ENCODE measurements around the gene SMKR1.
"Not testable (repeated sequence)": the region's sequence is repeated elsewhere in the genome, so short reads cannot be mapped to it uniquely, and the experiment has no call there.

Gene SMKR1

DNA sequence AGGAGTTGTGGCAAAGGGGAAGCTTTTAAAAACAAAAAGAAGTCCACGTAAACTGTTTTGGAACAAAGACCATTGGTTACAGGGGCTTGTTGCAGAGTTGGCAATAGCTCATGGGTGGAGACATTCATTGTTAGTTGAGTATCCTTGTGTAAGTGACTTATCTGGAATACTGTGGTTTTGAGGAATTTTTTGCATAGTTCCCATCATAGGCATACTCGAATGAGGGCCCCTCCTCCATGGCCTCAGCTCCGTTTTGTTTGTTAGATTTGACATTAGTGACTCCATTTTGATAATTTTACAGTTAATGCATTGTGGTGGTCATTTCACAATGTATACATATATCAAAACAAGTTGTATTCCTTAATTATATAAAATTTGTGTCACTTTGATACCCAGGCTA is 12.8 kb upstream of the SMKR1 start:
- no peak for DNase-seq

DNA sequence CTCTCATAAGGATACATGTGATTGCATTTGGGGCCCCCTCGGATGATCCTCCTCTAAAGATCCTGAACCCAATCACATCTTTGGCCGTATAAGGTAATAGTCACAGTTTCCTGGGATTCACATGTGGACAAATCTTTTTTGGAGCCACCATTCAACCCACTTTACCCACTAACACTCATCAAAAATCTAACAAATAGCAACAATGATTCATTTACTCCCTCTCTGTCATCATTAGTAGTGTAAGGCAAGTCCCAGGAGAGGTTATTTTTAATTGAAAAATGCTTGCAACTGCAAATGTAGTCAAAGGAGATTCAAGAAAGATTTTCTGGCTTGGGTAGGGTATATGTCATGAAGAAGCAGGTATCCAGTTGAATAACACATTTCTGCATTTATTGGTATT is 9.9 kb upstream of the SMKR1 start:
- DNase-seq, result no peak

DNA sequence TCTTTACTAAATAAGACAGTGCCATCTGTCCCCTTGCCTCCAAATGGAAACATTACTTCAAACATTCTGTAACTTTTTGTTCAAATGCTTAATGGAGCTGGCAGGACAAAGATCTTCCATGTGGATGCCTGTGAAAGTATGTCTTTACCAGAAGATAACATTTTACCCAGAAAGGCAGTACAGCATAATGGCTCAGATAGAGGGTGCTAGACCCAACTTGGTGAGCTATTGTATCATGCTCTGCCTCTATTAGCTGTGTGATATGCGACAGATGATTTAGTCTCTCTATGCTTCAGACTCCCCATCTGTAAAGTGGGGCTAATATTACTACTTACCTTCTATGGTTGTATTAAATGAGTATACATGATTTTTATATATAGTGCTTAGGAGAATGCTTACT is 8.8 kb upstream of the SMKR1 start:
- DNase-seq, result peak; percentile 11

DNA sequence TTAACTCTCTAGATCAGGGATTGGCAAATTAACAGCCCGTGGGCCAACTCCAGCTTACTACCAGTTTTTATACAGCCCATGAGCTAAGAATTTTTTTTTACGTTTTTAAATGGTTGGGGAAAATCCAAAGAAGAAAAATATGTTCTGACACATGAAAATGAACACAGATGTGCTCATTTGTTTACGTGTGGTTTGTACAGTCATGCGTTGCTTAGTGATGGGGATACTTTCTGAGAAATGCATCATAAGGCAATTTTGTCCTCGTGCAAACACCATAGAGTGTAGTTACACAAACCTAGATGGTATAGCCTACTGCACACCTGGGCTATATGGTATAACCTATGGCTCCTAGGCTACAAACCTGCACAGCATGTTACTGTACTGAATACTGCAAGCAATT is 8.3 kb upstream of the SMKR1 start:
- DNase-seq, result no peak

DNA sequence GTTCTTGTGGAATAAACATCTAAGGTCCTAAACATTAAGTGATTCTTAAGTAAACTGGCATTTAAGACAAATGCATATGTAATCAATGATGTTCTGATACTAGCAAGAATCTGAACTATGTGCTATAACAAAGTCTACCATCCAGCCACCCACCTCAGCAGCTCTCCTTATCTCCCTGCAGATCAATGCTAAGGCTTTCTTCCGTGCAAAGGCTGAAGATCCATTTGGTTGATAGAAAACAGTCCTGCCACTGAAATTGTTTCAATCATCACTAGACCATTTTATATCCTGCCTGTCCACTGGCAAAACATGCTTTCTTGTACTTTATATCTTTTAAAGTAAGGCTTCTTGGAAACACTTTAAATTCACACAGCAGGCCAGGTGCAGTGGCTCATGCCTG is 6.3 kb upstream of the SMKR1 start:
- no peak for DNase-seq

DNA sequence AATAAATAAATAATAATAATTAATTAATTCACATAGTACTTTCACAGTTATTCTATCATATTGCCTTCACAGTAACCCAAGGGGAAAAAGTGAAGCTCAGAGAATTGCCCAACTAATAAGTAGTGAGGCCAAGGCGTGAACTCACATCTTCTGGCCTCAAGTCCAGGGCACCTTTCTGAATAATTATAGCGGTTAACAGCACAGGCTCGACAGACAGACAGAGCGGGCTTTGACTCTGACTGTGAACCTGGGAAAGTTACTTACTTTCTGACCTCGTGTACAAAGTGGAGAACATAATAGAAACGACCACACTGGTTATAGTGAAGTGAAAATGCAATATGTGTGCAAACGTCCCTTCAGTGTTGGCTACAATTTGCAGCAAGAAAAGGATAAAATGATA is 5.7 kb upstream of the SMKR1 start:
- no peak for DNase-seq

DNA sequence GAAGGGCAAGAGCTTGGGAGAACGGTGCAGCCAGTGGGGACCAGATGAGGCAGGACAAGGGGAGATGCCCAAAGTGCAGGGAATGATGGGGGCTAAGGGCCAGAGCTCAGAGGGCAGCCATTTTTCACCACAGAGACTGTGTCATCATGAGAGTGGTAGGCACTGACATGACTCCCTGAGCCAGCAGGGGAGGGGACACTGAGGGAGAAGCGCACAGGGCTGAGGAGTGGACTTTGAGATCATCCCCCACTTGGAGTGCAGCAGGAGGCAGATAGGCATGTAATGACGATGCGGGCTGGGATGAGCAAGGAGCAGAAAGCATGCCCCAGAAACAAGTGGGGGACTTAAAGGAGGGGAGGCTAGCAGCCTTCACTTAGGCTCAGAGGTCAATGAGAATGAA is 5.2 kb upstream of the SMKR1 start:
- DNase-seq, result no peak

DNA sequence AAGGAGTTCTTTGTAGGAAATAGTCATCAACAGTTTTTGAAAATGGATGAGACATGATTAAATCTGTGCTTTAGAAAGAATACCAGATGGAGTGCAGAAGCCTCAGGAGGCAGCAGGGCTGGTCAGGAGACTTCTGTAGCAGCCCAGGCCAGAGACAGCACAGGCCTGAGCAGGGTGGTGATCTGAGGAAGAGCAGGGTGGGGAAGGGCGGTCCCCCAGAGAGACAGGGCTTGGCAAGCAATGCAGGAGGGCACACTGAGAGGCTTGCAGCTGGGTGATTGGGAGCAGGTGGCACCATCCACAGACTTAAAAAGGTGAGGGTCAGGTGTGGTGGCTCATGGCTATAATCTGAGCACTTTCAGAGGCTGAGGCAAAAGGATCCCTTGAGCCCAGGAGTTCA is 4.3 kb upstream of the SMKR1 start:
- DNase-seq, result no peak

DNA sequence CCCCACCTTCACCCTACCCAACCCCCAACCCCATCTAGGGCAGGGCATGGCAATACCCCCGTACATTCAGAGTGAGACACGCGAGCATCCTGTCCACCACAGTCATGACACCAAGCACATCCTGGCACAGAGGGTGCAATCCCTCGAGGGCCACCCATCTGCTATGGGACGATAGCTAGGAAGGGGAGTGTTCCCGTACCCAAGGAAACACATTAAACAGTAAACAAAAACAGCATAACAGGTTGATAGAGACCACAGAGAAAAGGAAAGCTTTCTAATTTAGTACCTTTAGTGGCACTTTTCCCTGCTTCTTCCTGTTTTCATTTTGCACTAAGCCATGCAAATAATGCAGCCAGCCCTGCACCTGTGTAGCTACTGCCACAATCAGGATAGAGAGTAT is 2.3 kb upstream of the SMKR1 start:
- no peak for DNase-seq

DNA sequence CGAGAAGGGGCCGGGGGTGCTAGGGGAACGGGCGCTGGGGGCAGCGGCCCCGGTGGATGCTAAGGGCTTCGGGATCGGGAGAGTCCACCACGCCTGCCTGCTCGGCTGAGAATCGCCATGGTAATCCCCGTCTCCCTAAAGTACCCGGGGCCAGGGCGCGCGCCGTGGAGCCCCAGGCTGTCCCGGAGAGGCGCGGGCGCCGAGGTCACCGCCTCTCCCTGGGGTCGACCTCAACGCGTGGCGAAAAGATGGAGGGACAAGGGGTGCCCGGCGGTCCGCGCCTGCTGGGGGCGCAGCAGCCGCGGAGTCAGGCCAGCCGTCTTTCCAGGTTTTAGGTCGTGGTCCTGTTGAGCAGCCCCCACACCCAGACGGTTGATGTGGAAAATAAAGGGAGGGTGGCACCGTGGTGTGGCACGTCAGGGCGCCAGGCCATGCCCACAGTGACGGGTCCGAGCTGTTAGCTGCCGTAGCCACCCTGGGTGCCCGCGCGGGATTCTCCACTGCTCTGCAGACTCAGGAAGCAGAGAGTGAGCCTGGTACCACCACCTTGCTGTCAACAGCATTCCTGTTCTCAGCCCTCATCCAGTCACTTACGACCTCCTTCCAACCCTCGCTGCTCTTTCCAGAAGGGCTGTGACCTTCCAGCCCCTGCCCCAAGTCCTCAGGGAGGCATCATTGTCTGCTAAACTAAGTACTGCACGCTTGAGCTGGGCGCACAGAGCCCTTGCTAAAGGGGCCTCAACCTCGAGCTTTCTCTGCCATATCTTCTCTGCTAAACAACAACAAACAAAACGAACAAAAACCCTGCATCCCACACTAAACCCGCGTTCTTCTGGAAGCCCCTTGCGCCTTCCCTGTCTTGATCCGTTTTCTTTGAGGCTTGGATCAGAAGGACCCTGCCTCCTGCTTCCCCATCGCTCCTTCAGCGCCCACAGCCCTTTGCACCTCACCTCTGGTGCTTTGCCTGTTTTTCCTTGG is 666 bp downstream of the SMKR1 start:
- DNase-seq, result peak; percentile 31

DNA sequence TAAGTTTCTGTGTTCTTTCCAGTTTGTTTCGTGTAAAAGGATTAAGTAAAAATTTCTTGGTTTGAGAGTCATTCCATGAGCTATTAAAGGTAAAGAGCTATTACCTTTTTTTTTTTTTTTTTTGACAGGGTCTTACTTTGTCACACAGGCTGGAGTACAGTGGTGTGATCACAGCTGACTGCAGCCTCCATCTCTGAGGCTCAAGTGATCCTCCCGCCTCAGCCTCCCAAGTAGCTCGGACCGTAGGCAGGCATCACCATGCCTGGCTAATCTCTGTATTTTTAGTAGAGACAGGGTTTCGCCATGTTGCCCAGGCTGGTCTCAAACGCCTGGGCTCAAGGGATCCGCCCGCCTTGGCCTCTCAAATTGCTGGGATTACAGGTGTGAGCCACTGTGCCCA is 1.4 kb downstream of the SMKR1 start:
- DNase-seq, result no peak

DNA sequence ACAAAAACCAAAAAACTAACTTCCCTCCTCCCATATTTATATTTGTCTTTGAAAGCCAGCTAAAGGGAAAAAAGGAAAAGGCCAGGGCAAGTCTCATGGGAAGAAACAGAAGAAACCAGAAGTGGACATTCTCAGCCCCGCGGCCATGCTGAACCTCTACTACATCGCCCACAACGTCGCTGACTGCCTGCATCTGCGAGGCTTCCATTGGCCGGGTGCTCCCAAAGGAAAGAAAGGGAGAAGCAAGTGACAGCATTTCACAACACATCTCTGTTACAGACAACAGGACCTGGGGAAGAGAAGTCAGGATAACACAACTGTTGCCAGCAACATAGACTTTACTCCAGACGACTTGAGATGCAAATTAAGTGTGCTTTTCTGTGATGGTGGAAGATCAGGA is 9.9 kb downstream of the SMKR1 start:
- DNase-seq, result no peak

DNA sequence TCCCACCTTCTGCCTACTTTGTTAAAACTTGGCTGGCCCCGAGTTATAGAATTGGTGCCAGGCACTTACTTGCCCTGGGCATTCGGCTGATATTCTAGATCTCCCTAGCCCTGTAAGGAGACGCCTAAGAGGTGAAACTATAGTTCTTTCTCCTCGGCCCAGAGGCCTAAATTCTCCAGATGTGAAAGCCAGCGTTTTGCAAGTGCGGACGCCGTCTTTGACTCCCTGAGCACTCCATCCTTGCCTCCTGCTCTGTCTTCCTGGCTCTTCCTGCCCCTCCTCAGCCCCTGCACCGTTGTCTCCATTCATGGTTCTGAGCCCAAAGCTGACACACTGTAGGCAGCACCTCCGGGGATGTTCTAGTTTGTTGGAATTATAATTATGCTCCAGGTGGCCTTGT is 11.2 kb downstream of the SMKR1 start:
- no peak for DNase-seq

DNA sequence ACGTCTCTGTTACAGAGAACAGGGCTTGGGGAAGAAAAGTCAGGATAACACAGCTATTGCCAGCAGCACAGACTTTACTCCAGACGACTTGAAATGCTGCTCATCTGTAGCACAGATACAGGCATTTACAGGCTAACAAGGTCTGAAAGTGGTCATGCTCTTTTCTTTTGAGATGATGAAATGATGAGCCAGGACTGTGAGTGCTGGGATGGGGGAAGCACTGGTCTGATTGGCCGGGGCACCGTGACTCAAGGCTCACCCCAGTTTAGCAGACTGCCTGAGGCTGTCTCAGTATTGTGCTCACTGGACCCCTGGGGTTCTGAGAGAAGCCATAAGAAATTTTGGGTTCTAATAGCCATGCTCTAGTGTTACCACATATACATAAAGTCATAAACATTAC is 12.4 kb downstream of the SMKR1 start:
- no peak for DNase-seq

DNA sequence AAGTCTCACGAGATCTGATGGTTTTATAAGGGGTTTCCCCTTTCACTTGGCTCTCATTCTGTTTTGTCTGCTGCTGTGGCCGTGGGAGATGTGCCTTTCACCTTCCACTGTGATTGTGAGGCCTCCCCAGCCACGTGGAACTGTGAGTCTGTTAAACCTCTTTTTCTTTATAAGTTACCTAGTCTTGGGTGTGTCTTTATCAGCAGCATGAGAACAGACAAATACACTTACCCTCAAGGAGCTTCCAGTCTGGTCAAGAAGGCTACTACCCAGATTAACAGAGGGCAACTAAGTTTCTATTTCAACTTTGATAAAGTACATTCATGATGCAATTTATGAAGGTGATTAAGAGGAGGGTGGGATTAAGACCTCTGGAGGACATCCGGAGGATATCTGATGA is 13.1 kb downstream of the SMKR1 start:
- no peak for DNase-seq

DNA sequence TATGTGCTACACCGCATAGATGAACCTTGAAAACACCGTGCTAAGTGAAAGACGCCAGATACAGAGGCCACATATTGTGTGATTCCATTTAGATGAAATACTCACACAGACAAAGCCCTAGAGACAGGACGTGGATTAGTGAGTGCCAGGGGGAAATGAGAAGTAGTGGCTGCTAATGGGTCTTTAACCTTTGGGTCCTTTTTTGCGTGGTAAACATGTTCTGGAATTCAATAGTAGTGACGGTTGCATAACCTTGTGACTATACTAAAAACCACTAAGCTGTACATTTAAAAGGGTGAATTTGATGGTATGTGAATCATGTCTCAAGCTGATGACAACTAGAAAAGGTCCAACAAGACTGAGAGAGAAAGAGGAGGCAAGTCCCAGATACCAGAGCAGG is 15.6 kb downstream of the SMKR1 start:
- DNase-seq, result no peak

DNA sequence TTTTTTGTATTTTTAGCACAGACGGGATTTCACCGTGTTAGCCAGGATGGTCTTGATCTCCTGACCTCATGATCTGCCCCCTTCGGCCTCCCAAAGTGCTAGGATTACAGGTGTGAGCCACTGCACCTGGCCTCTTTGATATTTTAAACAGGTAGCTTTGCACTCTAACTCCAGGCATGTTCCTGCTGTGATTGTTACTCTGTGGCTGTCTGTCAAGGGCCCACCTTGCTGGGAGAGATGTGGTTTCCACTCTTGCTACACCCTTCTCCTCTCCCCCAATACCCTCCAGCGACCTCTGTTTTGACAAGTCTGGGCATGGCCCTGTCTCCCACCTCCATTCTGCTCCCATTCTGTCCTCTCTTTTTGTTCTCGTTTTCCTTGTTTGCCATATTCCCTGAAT is 17.1 kb downstream of the SMKR1 start:
- no peak for DNase-seq

DNA sequence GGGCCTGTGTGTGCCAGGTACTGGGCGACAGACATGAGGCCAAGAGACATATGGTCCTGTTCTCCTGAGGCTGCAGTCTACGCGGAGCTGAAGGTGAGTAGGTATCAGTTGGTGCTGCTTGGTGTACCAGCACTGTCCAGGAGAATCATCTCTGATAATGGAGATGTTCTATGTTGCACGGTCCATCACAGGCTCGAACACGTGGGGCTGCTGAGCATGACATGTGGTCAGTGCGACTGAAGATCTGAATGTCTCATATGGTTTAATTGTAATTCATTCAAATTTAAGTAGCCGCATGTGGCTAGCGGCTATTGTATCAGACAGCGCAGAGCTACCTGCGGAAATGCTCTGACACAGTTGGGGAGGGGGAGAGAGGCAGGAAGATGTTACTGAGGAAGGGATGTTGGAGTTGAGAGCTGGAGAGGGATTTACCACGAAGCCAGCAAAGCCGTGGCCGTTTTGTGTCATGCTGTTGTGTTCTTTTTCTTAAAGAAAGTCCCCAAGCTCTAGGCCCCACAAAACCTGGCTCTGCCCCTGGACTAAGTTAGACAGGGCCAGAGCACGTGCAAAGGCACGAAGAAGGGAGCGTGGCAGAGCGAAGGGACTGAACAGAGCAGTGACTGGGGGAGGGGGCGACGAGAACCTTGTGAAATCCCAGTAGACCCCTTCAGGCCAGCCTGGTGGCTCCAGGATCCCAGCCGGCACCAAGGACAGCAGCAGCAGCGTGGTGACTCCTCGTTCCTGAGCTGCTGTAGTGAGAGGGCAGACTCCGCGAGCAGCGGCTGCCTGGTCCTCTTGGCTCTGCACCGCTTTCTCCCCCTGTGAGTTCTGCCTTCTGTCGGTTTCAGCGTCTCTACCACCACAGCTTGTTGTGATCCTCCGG is 20.0 kb downstream of the SMKR1 start:
- no peak for DNase-seq

DNA sequence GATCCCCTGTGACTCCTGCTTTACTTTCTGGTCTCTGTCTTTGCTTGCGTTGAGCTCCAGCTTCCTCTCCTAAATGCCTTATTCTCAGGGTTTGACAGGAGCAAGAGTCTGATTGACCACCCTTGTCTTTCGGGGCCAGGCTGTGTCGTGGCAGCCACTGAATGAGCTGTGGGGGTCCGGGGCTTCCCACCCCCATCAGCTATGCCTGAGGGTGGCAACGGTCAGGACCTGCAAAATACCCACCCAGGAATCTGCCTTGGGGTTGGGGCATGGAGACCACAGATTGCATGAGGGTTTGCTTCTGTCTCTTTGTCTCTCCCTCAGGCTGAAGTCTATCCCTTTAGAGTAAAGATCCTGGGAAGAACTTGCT is 20.6 kb downstream of the SMKR1 start:
- no peak for DNase-seq

DNA sequence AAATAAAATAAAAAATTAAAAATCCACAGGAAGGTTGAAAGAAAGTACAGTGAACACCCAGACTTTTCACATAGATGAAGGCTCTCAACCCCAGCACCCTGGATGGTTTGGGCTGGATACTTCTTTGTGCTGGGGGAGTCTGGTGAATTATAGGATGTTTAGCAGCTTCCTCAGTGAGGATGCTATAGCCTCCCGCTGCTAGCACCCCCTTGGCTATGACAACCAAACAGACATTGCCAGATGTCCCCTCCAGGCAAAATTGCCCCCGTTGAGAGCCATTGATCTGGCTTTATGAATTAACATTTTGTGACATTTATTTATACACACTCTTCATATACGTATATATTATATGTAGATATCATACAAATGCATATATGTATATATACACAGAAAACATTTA is 21.6 kb downstream of the SMKR1 start:
- no peak for DNase-seq

DNA sequence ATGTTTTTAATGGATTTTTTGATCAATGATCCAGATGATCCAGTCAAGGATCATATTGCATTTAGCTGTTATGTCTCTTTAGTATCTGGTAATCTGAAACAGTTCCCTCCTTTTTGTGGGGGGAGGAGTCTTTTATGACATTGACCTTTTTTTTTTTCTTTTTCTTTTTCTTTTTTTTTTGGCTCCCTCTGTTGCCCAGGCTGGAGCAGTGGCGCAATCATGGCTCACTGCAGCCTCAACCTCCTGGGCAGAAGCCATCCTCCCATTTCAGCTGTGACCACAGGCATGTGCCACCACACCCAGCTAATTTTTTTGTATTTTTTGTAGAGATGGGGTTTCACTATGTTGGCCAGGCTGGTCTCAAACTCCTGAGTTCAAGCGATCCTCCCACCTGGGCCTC is 22.1 kb downstream of the SMKR1 start:
- not testable (repeated sequence) for DNase-seq

DNA sequence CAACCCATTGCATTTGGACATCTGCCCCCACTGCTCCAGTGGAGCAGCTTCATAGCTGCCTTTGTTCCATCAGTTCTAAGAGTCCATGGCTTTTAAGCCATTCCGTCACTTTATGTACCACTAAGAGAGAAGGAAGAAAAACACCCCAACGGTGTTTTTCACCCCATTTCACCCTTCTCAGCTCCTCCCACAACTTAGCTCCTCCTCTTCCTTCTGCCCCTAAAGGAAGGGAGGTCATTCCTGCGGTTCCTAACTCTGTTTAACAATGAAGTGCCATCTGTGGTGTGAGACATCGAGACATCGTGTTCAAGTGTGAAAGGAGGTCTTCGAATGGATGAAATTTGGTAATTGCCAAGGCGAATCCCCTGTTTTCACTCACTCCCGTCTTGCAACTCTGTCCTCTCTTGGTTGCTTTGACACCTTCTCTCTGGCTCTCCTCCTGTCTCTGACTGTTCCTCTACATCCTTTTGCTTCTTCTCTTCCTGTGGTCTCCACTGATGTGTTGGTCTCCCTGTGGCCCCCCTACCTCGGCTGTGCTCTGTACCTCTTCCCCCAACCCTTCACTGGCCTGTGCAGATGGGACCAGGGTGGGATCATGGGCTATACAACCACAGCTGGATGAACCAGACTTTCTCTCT is 23.0 kb downstream of the SMKR1 start:
- DNase-seq, result no peak

DNA sequence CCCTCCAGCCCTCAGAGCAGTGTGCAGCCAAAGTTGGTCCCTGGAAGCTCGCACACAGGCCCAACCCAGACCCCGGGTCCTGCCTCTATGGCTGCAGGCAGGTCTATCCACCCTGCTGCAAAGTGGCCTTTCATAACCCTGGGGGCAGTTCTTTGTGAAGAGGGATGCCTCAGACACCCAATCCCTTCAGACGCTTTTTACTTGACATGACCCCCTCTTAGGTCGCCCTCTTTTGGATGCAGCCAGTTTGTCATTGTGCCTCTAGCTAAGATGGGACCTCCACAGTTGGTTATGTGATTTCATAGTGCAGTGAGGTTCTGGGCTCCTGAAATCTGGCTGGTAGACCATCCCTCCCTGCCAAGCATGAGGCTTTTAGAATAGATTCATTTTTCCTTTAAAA is 27.3 kb downstream of the SMKR1 start:
- DNase-seq, result no peak

Measured in NCI-H82 (cell line).